Measurements from ENCODE around the gene OXTR.

GRCh38 chr3:8767667-8768363 is 1.6 kb downstream of the OXTR start:
- TF ChIP-seq, protein P1, sequence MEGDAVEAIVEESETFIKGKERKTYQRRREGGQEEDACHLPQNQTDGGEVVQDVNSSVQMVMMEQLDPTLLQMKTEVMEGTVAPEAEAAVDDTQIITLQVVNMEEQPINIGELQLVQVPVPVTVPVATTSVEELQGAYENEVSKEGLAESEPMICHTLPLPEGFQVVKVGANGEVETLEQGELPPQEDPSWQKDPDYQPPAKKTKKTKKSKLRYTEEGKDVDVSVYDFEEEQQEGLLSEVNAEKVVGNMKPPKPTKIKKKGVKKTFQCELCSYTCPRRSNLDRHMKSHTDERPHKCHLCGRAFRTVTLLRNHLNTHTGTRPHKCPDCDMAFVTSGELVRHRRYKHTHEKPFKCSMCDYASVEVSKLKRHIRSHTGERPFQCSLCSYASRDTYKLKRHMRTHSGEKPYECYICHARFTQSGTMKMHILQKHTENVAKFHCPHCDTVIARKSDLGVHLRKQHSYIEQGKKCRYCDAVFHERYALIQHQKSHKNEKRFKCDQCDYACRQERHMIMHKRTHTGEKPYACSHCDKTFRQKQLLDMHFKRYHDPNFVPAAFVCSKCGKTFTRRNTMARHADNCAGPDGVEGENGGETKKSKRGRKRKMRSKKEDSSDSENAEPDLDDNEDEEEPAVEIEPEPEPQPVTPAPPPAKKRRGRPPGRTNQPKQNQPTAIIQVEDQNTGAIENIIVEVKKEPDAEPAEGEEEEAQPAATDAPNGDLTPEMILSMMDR (IDR thresholded peaks at IDR 0.05), result no peak
- TF ChIP-seq EP300 (IDR thresholded peaks at IDR 0.05), result no peak

Data from tibial nerve (tissue), 4 donors.